ENCODE data around the gene DHX15. TPM values are rescaled to one million over a fixed set of nuclear protein-coding genes. Genes with fewer than 3 reads are reported as not detected.

DHX15 gene
- total RNA-seq, 1 experiment from 2014 or later, result 229 TPM

GRCh38 chr4:24489870-24490269, 94.5 kb downstream of the DHX15 start:
- no peak overlapping the region for H3K4me3 ChIP-seq (ENCODE audit: low read length)
- H3K4me1 ChIP-seq (ENCODE audit: insufficient read depth, low read length), result no peaks in the 10 kb centered on the region
- H2AFZ ChIP-seq (ENCODE audit: low read length), result no peak overlapping the region
- no peaks in the 10 kb centered on the region for H3K9me2 ChIP-seq (replicated peaks; ENCODE audit: low read length)
- no peak overlapping the region for H3K4me2 ChIP-seq (ENCODE audit: low read length)
- H3K9ac ChIP-seq (ENCODE audit: low read length), result no peak overlapping the region
- no peak overlapping the region for H3K27ac ChIP-seq (ENCODE audit: low read length)
- ATAC-seq (no peak), DNase-seq (no peak)
- no peaks in the 10 kb centered on the region for H3K79me2 ChIP-seq (ENCODE audit: low read length)
- H4K20me1 ChIP-seq (ENCODE audit: low read length), result no peaks in the 10 kb centered on the region
- H3K9me3 ChIP-seq (ENCODE audit: low read length), result no peaks in the 10 kb centered on the region
- no peaks in the 10 kb centered on the region for H3F3A ChIP-seq (ENCODE audit: low read length, unreplicated experiment)
- POLR2A ChIA-PET (ENCODE audit: unreplicated experiment), result no interaction called here
- intact Hi-C loops (cut with micrococcal nuclease), result no loop called here
- H3K36me3 ChIP-seq (ENCODE audit: low read depth, low read length), result no peaks in the 10 kb centered on the region
- CTCF ChIA-PET, result no interaction called here
- H3K27me3 ChIP-seq (ENCODE audit: low read length), result no peaks in the 10 kb centered on the region
- no TSS peak for BruUV-seq (replicated peaks)
- TF ChIP-seq EZH2 (IDR thresholded peaks at IDR 0.05; ENCODE audit: low read length, unreplicated experiment), result no peak
- no peak for TF ChIP-seq CTCF (conservative IDR thresholded peaks at IDR 0.05; ENCODE audit: low read depth, low read length)
- no peak for TF ChIP-seq EZH2phosphoT487 (IDR thresholded peaks at IDR 0.05; ENCODE audit: borderline replicate concordance, low read length)

- H3K9me3 ChIP-seq (ENCODE audit: low read length), result no peaks in the 10 kb centered on the region
- BruUV-seq (replicated peaks), result no TSS peak
- peak; percentile 75 for DNase-seq
- TF ChIP-seq CTCF (conservative IDR thresholded peaks at IDR 0.05; ENCODE audit: low read depth, low read length), result peak; percentile 88
- no peak for TF ChIP-seq EZH2 (IDR thresholded peaks at IDR 0.05; ENCODE audit: low read length, unreplicated experiment)
- TF ChIP-seq EZH2phosphoT487 (IDR thresholded peaks at IDR 0.05; ENCODE audit: borderline replicate concordance, low read length), result no peak
- no peaks in the 10 kb centered on the region for H3K36me3 ChIP-seq (ENCODE audit: low read depth, low read length)
- H3K27ac ChIP-seq (ENCODE audit: low read length), result no peak overlapping the region
- H2AFZ ChIP-seq (ENCODE audit: low read length), result 0 out of 2 replicates have a peak overlapping the region, but pooled peaks have one; percentile 5
- no peaks in the 10 kb centered on the region for H3F3A ChIP-seq (ENCODE audit: low read length, unreplicated experiment)
- H3K4me3 ChIP-seq (ENCODE audit: low read length), result no peak overlapping the region
- no peaks in the 10 kb centered on the region for H3K9me2 ChIP-seq (replicated peaks; ENCODE audit: low read length)
- ATAC-seq, result peak; percentile 84
- no peaks in the 10 kb centered on the region for H3K79me2 ChIP-seq (ENCODE audit: low read length)
- no peaks in the 10 kb centered on the region for H3K27me3 ChIP-seq (ENCODE audit: low read length)
- ChIA-PET POLR2A (ENCODE audit: unreplicated experiment) (no interaction called here), CTCF (interaction anchor here (0.6 kb wide), 1 partner anchor 888 kb away, joined by 4 read pairs; no protein-coding TSS in a partner anchor)
- no peak overlapping the region for H3K9ac ChIP-seq (ENCODE audit: low read length)
- no peaks in the 10 kb centered on the region for H4K20me1 ChIP-seq (ENCODE audit: low read length)
- no peaks in the 10 kb centered on the region for H3K4me1 ChIP-seq (ENCODE audit: insufficient read depth, low read length)
- intact Hi-C loops (cut with micrococcal nuclease), result loop anchor here (1.0 kb wide), 1 partner anchor 500 kb away; no protein-coding TSS in a partner anchor
- H3K4me2 ChIP-seq (ENCODE audit: low read length), result no peak overlapping the region
Measured at GRCh38 chr4:24488399-24489164, 95.8 kb downstream of the DHX15 start.

- Histone ChIP-seq H3K4me1 (ENCODE audit: insufficient read depth, low read length) (no peaks in the 10 kb centered on the region), H3K9ac (ENCODE audit: low read length) (no peak overlapping the region), H3K79me2 (ENCODE audit: low read length) (no peaks in the 10 kb centered on the region), H3K27me3 (ENCODE audit: low read length) (no peaks in the 10 kb centered on the region), H3K4me3 (ENCODE audit: low read length) (no peak overlapping the region), H3K9me2 (replicated peaks; ENCODE audit: low read length) (no peaks in the 10 kb centered on the region), H4K20me1 (ENCODE audit: low read length) (no peaks in the 10 kb centered on the region), H3K36me3 (ENCODE audit: low read depth, low read length) (no peaks in the 10 kb centered on the region), H3K9me3 (ENCODE audit: low read length) (no peaks in the 10 kb centered on the region), H3K27ac (ENCODE audit: low read length) (no peak overlapping the region), H3K4me2 (ENCODE audit: low read length) (no peak overlapping the region), H2AFZ (ENCODE audit: low read length) (no peak overlapping the region), H3F3A (ENCODE audit: low read length, unreplicated experiment) (no peaks in the 10 kb centered on the region)
- ATAC-seq, result peak; percentile 33; the same call in 1 of the 2 replicates
- POLR2A ChIA-PET (ENCODE audit: unreplicated experiment), result no interaction called here
- CTCF ChIA-PET, result no interaction called here
- no peak for TF ChIP-seq CTCF (conservative IDR thresholded peaks at IDR 0.05; ENCODE audit: low read depth, low read length)
- TF ChIP-seq EZH2 (IDR thresholded peaks at IDR 0.05; ENCODE audit: low read length, unreplicated experiment), result no peak
- no peak for TF ChIP-seq EZH2phosphoT487 (IDR thresholded peaks at IDR 0.05; ENCODE audit: borderline replicate concordance, low read length)
- intact Hi-C loops (cut with micrococcal nuclease), result no loop called here
- DNase-seq, result no peak
- BruUV-seq (replicated peaks), result no TSS peak
Measured at GRCh38 chr4:24482871-24483270, 101.5 kb downstream of the DHX15 start.

All from PC-3 (cell line).